ENCODE results near the gene SLC4A8.

DNA sequence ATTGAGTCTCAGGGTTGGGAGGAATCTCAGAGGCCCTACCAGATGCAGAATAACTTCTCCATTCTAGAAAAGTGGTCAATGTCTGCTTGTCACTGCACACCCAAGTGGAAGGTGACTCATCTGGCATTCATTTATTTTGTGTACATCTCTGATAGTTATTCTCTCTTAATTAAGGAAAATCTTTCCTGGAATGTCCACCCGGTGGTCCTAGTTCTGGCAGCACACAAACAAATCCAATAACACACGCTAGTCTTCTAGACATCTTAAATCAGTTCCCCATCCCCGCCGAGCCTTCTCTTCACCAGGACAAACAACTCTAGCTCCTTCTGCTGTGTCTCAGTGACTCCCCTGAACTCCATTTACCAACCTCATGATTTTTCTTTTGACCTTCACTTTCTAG, 116.4 kb downstream of the SLC4A8 start:
- TF ChIP-seq, protein P1, sequence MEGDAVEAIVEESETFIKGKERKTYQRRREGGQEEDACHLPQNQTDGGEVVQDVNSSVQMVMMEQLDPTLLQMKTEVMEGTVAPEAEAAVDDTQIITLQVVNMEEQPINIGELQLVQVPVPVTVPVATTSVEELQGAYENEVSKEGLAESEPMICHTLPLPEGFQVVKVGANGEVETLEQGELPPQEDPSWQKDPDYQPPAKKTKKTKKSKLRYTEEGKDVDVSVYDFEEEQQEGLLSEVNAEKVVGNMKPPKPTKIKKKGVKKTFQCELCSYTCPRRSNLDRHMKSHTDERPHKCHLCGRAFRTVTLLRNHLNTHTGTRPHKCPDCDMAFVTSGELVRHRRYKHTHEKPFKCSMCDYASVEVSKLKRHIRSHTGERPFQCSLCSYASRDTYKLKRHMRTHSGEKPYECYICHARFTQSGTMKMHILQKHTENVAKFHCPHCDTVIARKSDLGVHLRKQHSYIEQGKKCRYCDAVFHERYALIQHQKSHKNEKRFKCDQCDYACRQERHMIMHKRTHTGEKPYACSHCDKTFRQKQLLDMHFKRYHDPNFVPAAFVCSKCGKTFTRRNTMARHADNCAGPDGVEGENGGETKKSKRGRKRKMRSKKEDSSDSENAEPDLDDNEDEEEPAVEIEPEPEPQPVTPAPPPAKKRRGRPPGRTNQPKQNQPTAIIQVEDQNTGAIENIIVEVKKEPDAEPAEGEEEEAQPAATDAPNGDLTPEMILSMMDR (IDR thresholded peaks at IDR 0.05), result no peak
- no peak for TF ChIP-seq POLR2A (IDR thresholded peaks at IDR 0.05)

Data from esophagus squamous epithelium (tissue), 4 donors.